Neural cell (in vitro differentiated cells): ENCODE measurements around the gene COLEC12.

Experiments
- CTCF ChIP-seq: fragments of 450-650 bp; IDR thresholded peaks from 2 replicates; pipeline ENCODE4 v1.5.1; 2014; ENCODE audit warnings: antibody characterized with exemption, mild to moderate bottlenecking, moderate library complexity; ENCODE audit not compliant: poor library complexity, severe bottlenecking
- TAF1 ChIP-seq: IDR thresholded peaks from 2 replicates; pipeline ENCODE4 v1.6.1; 2012; ENCODE audit warnings: low read depth

GRCh38 chr18:331221-331821 is 169.2 kb downstream of the COLEC12 start:
- TF ChIP-seq CTCF: no peak
- no peak for TF ChIP-seq TAF1
